HCT116 (cell line): ENCODE data around the gene SH3GL1. TPM values are rescaled to one million over a fixed set of nuclear protein-coding genes. Genes with fewer than 3 reads are reported as not detected.

Source experiments
- ATAC-seq: fragments of 200-7000 bp; cut with Tn5 transposase; 2 replicates; pipeline ENCODE4 v1.9.1; 2020; ENCODE audit warnings: mild to moderate bottlenecking, moderate library complexity
- BruUV-seq: library from RNA; stranded (reverse); fragments of 400-500 nt; replicated peaks from 2 replicates; lab custom pipeline; 2021; lab: Mats Ljungman, UMichigan
- CTCF ChIA-PET: fragments of 300-600 bp; sonication (Branson Sonifier 250); formaldehyde crosslinking; loops from one replicate; lab custom pipeline; 2021; ENCODE audit warnings: antibody characterized with exemption; lab: Charles Lee
- POLR2A ChIA-PET: fragments of 300-600, 350-600 bp; sonication (Branson Sonifier 250); formaldehyde crosslinking; loops from one replicate; lab custom pipeline; 2021; ENCODE audit warnings: antibody characterized with exemption; lab: Charles Lee
- RAD21 ChIA-PET, 2 experiments: fragments of 300-600 bp; sonication (Branson Sonifier 250); formaldehyde crosslinking; loops; one replicate each; lab custom pipeline; 2023; ENCODE audit warnings: low total read pairs in 2 of 2; ENCODE audit not compliant: uncharacterized antibody in 2 of 2, unreplicated experiment in 2 of 2, low non-redundant PET in 1 of 2; lab: Charles Lee
- DNase-seq: peaks from one replicate; pipeline ENCODE4 v3.0.0-alpha.2; 2010; ENCODE audit warnings: low read depth, low spot score
- H2AFZ ChIP-seq: fragments of 200-600 bp; shearing (Covaris generic), sonication (generic); 2 replicates; pipeline ENCODE4 v1.6.1; 2017; ENCODE audit warnings: low read depth, mixed run types, mixed read lengths, antibody characterized with exemption, low read length; ENCODE audit not compliant: poor library complexity, severe bottlenecking
- H3K27ac ChIP-seq: 2 replicates; pipeline ENCODE4 v1.5.1; 2012; ENCODE audit warnings: low read depth, low read length
- H3K27me3 ChIP-seq: fragments of 200-600 bp; sonication (generic); 2 replicates; pipeline ENCODE4 v1.6.1; 2016; ENCODE audit warnings: mixed run types, low read length, mixed read lengths; ENCODE audit not compliant: insufficient read depth
- H3K36me3 ChIP-seq, 2 experiments: fragments of 200-500 bp in 1 of 2; fragments of 200-600 bp in 1 of 2; sonication (Bioruptor generic) in 1 of 2; sonication (generic) in 1 of 2; 2 replicates each; pipeline versions ENCODE4 v1.5.1 to v1.6.1; 2014 to 2016; ENCODE audit warnings: low read length in 2 of 2, inconsistent platforms in 1 of 2, mixed read lengths in 1 of 2, mixed run types in 1 of 2; ENCODE audit not compliant: insufficient read depth in 2 of 2, control insufficient read depth in 1 of 2
- H3K4me1 ChIP-seq, 2 experiments: fragments of 200-600 bp in 1 of 2; sonication (generic) in 1 of 2; 2 replicates each; pipeline versions ENCODE4 v1.5.1 to v1.6.1; 2012 to 2017; ENCODE audit warnings: low read length in 2 of 2, inconsistent platforms in 1 of 2, mild to moderate bottlenecking in 1 of 2, mixed read lengths in 1 of 2, mixed run types in 1 of 2, moderate library complexity in 1 of 2; ENCODE audit not compliant: insufficient read depth in 2 of 2, control insufficient read depth in 1 of 2
- H3K4me2 ChIP-seq: fragments of 200-600 bp; sonication (generic); 2 replicates; pipeline ENCODE4 v1.6.1; 2017; ENCODE audit warnings: mixed run types, low read length, mixed read lengths
- H3K4me3 ChIP-seq, 2 experiments: fragments of 200-600 bp in 1 of 2; sonication (generic) in 1 of 2; replicated peaks in 1 of 2; 2 replicates each; pipeline ENCODE4 v1.5.1; 2011 to 2016; ENCODE audit warnings: low read length in 2 of 2, control low read depth in 1 of 2, low read depth in 1 of 2, mild to moderate bottlenecking in 1 of 2, mixed read lengths in 1 of 2, mixed run types in 1 of 2
- H3K79me2 ChIP-seq: fragments of 200-600 bp; sonication (generic); 2 replicates; pipeline ENCODE4 v1.6.1; 2017; ENCODE audit warnings: mild to moderate bottlenecking, mixed run types, low read length, moderate library complexity, mixed read lengths; ENCODE audit not compliant: insufficient read depth
- H3K9ac ChIP-seq: fragments of 200-600 bp; sonication (generic); 2 replicates; pipeline ENCODE4 v1.6.1; 2016; ENCODE audit warnings: low read length, mixed read lengths
- H3K9me2 ChIP-seq: fragments of 200-600 bp; sonication (generic), shearing (Covaris generic); 2 replicates; pipeline ENCODE4 v1.6.1; 2017; ENCODE audit warnings: mixed run types, mild to moderate bottlenecking, moderate library complexity; ENCODE audit not compliant: insufficient read depth
- H3K9me3 ChIP-seq, 2 experiments: fragments of 200-500 bp in 1 of 2; fragments of 200-600 bp in 1 of 2; sonication (Bioruptor generic) in 1 of 2; sonication (generic) in 1 of 2; 2 replicates each; pipeline ENCODE4 v1.6.1; 2014 to 2017; ENCODE audit warnings: low read length in 2 of 2, mixed read lengths in 2 of 2, inconsistent platforms in 1 of 2, low read depth in 1 of 2, mild to moderate bottlenecking in 1 of 2, mixed run types in 1 of 2, moderate library complexity in 1 of 2; ENCODE audit not compliant: control insufficient read depth in 1 of 2, insufficient read depth in 1 of 2
- H4K20me1 ChIP-seq: fragments of 200-600 bp; sonication (generic), shearing (Covaris generic); 2 replicates; pipeline ENCODE4 v1.6.1; 2017; ENCODE audit warnings: mixed run types, mild to moderate bottlenecking, moderate library complexity; ENCODE audit not compliant: insufficient read depth
- CBX3 ChIP-seq: IDR thresholded peaks from 2 replicates; pipeline ENCODE4 v1.6.1; 2012; ENCODE audit warnings: low read depth
- CTCF ChIP-seq, 3 experiments: fragments of 200-600 bp in 1 of 3; sonication (generic) in 1 of 3; IDR thresholded peaks in 2 of 3; conservative IDR thresholded peaks in 1 of 3; 2 replicates each; pipeline ENCODE4 v1.5.1; 2012 to 2017; ENCODE audit warnings: low read depth in 2 of 3, low read length in 2 of 3, antibody characterized with exemption in 1 of 3, borderline replicate concordance in 1 of 3, control low read depth in 1 of 3, mild to moderate bottlenecking in 1 of 3, mixed read lengths in 1 of 3, mixed run types in 1 of 3, moderate library complexity in 1 of 3; ENCODE audit not compliant: insufficient read depth in 1 of 3
- EGR1 ChIP-seq: IDR thresholded peaks from 2 replicates; pipeline ENCODE4 v1.6.1; 2012; ENCODE audit warnings: low read depth
- EZH2 ChIP-seq: fragments of 200-600 bp; sonication (generic); IDR thresholded peaks from 2 replicates; pipeline ENCODE4 v1.6.1; 2017; ENCODE audit warnings: antibody characterized with exemption, mixed run types
- EZH2phosphoT487 ChIP-seq: fragments of 200-600 bp; IDR thresholded peaks from 2 replicates; pipeline ENCODE4 v1.6.1; 2018; ENCODE audit warnings: antibody characterized with exemption, borderline replicate concordance
- FOSL1 ChIP-seq: IDR thresholded peaks from 2 replicates; pipeline ENCODE4 v1.6.1; 2012; ENCODE audit warnings: low read depth
- JUND ChIP-seq: IDR thresholded peaks from 2 replicates; pipeline ENCODE4 v1.6.1; 2012
- POLR2A ChIP-seq: IDR thresholded peaks from 2 replicates; pipeline ENCODE4 v1.7.0; 2011; ENCODE audit warnings: borderline replicate concordance; ENCODE audit not compliant: insufficient read depth, insufficient read length; ENCODE audit errors: extremely low read depth
- POLR2AphosphoS5 ChIP-seq: IDR thresholded peaks from 2 replicates; pipeline ENCODE4 v1.6.1; 2011; ENCODE audit warnings: mild to moderate bottlenecking, low read depth, low read length, moderate library complexity
- SIN3A ChIP-seq: IDR thresholded peaks from 2 replicates; pipeline ENCODE4 v1.6.1; 2012; ENCODE audit warnings: low read depth
- SP1 ChIP-seq: IDR thresholded peaks from 2 replicates; pipeline ENCODE4 v1.6.1; 2012; ENCODE audit warnings: low read depth
- SRF ChIP-seq: IDR thresholded peaks from 2 replicates; pipeline ENCODE4 v1.6.1; 2012; ENCODE audit warnings: low read depth
- YY1 ChIP-seq: IDR thresholded peaks from 2 replicates; pipeline ENCODE4 v1.6.1; 2011; ENCODE audit warnings: low read length, low read depth, moderate library complexity, mild to moderate bottlenecking; ENCODE audit not compliant: insufficient replicate concordance; ENCODE audit errors: extremely low read depth
- ZFX ChIP-seq: fragments of 450-650 bp; IDR thresholded peaks from 2 replicates; pipeline ENCODE4 v1.6.1; 2017
- ZNF274 ChIP-seq: fragments of 200-500 bp; sonication (Bioruptor generic); IDR thresholded peaks from 2 replicates; pipeline ENCODE4 v1.6.1; 2014; ENCODE audit warnings: mild to moderate bottlenecking, low read depth, low read length, inconsistent platforms
- intact Hi-C: fragments of 100-400 bp; cut with micrococcal nuclease; formaldehyde crosslinking; loops from 2 replicates; pipeline ENCODE4 v1.10.0; 2022
- total RNA-seq: library from RNA; stranded (reverse); gene quantifications from one replicate; pipeline ENCODE4 v1.2.1, GENCODE V29; 2021; ENCODE audit not compliant: unreplicated experiment
- TF ChIP-seq, protein P1 (sequence below): IDR thresholded peaks from 2 replicates; pipeline ENCODE4 v1.6.1; 2012
- TF ChIP-seq, protein P2 (sequence below): IDR thresholded peaks from 2 replicates; pipeline ENCODE4 v1.6.1; 2012; ENCODE audit warnings: low read depth
- TF ChIP-seq, protein P3 (sequence below): IDR thresholded peaks from 2 replicates; pipeline ENCODE4 v1.6.1; 2011; ENCODE audit warnings: mild to moderate bottlenecking, low read length, moderate library complexity; ENCODE audit not compliant: insufficient replicate concordance; ENCODE audit errors: extremely low read depth

SH3GL1 gene
- total RNA-seq, 1 experiment from 2014 or later: 86.0 TPM

- H3K9me3 ChIP-seq: no peaks in the 10 kb centered on the region
- BruUV-seq: no TSS peak
- TF ChIP-seq EGR1 (no peak), JUND (no peak), POLR2AphosphoS5 (no peak), FOSL1 (no peak), EZH2 (no peak), SP1 (no peak), YY1 (no peak), CTCF (IDR thresholded peaks at IDR 0.05 in 2 of 3, conservative IDR thresholded peaks at IDR 0.05 in 1 of 3; ENCODE audit: borderline replicate concordance in 1 of 3, insufficient read depth in 1 of 3, low read depth in 2 of 3, low read length in 2 of 3) (no peak), SRF (no peak), EZH2phosphoT487 (no peak), CBX3 (no peak), POLR2A (no peak), ZFX (no peak), SIN3A (no peak), ZNF274 (no peak)
- TF ChIP-seq, protein P1, sequence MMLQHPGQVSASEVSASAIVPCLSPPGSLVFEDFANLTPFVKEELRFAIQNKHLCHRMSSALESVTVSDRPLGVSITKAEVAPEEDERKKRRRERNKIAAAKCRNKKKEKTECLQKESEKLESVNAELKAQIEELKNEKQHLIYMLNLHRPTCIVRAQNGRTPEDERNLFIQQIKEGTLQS: no peak
- TF ChIP-seq, protein P2, sequence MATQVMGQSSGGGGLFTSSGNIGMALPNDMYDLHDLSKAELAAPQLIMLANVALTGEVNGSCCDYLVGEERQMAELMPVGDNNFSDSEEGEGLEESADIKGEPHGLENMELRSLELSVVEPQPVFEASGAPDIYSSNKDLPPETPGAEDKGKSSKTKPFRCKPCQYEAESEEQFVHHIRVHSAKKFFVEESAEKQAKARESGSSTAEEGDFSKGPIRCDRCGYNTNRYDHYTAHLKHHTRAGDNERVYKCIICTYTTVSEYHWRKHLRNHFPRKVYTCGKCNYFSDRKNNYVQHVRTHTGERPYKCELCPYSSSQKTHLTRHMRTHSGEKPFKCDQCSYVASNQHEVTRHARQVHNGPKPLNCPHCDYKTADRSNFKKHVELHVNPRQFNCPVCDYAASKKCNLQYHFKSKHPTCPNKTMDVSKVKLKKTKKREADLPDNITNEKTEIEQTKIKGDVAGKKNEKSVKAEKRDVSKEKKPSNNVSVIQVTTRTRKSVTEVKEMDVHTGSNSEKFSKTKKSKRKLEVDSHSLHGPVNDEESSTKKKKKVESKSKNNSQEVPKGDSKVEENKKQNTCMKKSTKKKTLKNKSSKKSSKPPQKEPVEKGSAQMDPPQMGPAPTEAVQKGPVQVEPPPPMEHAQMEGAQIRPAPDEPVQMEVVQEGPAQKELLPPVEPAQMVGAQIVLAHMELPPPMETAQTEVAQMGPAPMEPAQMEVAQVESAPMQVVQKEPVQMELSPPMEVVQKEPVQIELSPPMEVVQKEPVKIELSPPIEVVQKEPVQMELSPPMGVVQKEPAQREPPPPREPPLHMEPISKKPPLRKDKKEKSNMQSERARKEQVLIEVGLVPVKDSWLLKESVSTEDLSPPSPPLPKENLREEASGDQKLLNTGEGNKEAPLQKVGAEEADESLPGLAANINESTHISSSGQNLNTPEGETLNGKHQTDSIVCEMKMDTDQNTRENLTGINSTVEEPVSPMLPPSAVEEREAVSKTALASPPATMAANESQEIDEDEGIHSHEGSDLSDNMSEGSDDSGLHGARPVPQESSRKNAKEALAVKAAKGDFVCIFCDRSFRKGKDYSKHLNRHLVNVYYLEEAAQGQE: no peak
- TF ChIP-seq, protein P3, sequence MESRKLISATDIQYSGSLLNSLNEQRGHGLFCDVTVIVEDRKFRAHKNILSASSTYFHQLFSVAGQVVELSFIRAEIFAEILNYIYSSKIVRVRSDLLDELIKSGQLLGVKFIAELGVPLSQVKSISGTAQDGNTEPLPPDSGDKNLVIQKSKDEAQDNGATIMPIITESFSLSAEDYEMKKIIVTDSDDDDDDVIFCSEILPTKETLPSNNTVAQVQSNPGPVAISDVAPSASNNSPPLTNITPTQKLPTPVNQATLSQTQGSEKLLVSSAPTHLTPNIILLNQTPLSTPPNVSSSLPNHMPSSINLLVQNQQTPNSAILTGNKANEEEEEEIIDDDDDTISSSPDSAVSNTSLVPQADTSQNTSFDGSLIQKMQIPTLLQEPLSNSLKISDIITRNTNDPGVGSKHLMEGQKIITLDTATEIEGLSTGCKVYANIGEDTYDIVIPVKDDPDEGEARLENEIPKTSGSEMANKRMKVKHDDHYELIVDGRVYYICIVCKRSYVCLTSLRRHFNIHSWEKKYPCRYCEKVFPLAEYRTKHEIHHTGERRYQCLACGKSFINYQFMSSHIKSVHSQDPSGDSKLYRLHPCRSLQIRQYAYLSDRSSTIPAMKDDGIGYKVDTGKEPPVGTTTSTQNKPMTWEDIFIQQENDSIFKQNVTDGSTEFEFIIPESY: no peak
- no peaks in the 10 kb centered on the region for H3K27me3 ChIP-seq
- CTCF ChIA-PET: no interaction called here
- H3K4me2 ChIP-seq: no peak overlapping the region
- no peak for DNase-seq
- intact Hi-C loops: no loop called here
- H3K9ac ChIP-seq: no peak overlapping the region
- no peak overlapping the region for H3K4me3 ChIP-seq
- no peaks in the 10 kb centered on the region for H3K9me2 ChIP-seq
- no peak for ATAC-seq
- POLR2A ChIA-PET: no interaction called here
- no peaks in the 10 kb centered on the region for H4K20me1 ChIP-seq
- H2AFZ ChIP-seq: no peak overlapping the region
- H3K79me2 ChIP-seq: peaks cover 54% of the 10 kb centered on the region
- RAD21 ChIA-PET: no interaction called here
- no peaks in the 10 kb centered on the region for H3K36me3 ChIP-seq
- peak overlapping the region; percentile 22; the same call in 1 of the 2 replicates for H3K27ac ChIP-seq
- H3K4me1 ChIP-seq: peaks cover 0 to 23% of the 10 kb centered on the region in 2 experiments; a peak in 2 of 4 replicates
These were observed 32.6 kb downstream of the SH3GL1 start for GRCh38 chr19:4367781-4368127.
